ENCODE data around the gene FOXRED2. TPM values are rescaled to one million over a fixed set of nuclear protein-coding genes. Genes with fewer than 3 reads are reported as not detected.

Gene FOXRED2
- total and polyA plus RNA-seq, 2 of the 4 experiments (the other 2 are of a cell fraction) = 1.6 to 4.0 TPM

DNA sequence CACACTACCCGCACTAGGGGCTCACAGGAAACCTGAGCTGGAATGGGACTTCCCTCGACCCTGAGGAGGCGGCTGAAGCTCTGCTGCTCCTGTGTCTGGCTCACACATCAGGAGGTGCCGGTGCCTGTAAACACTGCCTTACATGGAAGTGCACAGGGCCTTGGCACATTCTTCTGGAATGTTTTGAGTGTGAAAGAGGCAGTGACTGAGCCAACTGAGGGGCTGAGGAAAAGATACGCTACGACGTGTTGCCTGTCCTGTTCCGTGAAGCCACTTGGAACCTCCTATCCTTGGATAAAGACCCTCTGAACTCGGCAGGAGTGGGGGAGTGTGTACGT lies 35.9 kb downstream of the FOXRED2 start:
- in situ Hi-C loops (cut with MboI; ENCODE audit: low sequenced_read_pairs) = no loop called here
- POLR2A ChIA-PET (ENCODE audit: unreplicated experiment) = interaction anchor here (0.6 to 4.9 kb wide), 5 partner anchors 52 to 139 kb away, joined by 3 to 30 read pairs (median 8); partner anchors contain the start of gene MYH9
- Histone ChIP-seq H3K9me3 (ENCODE audit: control insufficient read depth, insufficient read depth, low read length) (no peaks in the 10 kb centered on the region), H2BK20ac (ENCODE audit: low read depth, low read length) (peak overlapping the region; percentile 95), H2BK5ac (ENCODE audit: low read depth, low read length, poor library complexity, severe bottlenecking) (peak overlapping the region; percentile 94), H3K4me3 (ENCODE audit: insufficient read depth, low read depth, low read length) (no peak overlapping the region), H3K14ac (replicated peaks; ENCODE audit: low read depth, low read length) (peak overlapping the region; percentile 100), H3K56ac (ENCODE audit: extremely low read depth, insufficient read depth, low read length) (peak overlapping the region; percentile 63; the same call in 1 of the 2 replicates), H2BK120ac (ENCODE audit: low read depth, low read length) (peak overlapping the region; percentile 100), H3K36me3 (ENCODE audit: control insufficient read depth, insufficient read depth, low read length) (peaks cover 25% of the 10 kb centered on the region), H3K4me1 (ENCODE audit: control insufficient read depth, insufficient read depth, low read length) (peaks cover 40% of the 10 kb centered on the region), H4K8ac (ENCODE audit: low read depth in 2 of 2, low read length in 2 of 2) (peak overlapping the region; percentile 52 to 87; a peak in 3 of 4 replicates), H2BK15ac (ENCODE audit: low read depth, low read length) (peak overlapping the region; percentile 90; the same call in 2 of the 3 replicates), H4K5ac (ENCODE audit: low read depth, low read length) (peak overlapping the region; percentile 47), H4K91ac (ENCODE audit: insufficient read depth, low read depth, low read length) (peak overlapping the region; percentile 94), H2AK5ac (ENCODE audit: low read depth, low read length) (peak overlapping the region; percentile 99), H3K27me3 (ENCODE audit: control insufficient read depth, insufficient read depth, low read length) (no peaks in the 10 kb centered on the region), H3K79me1 (ENCODE audit: low read depth in 1 of 2, low read length in 2 of 2) (peaks cover 30 to 75% of the 10 kb centered on the region in 2 experiments), H3K18ac (ENCODE audit: low read depth, low read length) (peak overlapping the region; percentile 71), H3K9me1 (ENCODE audit: insufficient read depth, low read length) (peaks cover 31% of the 10 kb centered on the region), H2AFZ (replicated peaks; ENCODE audit: low read length, poor library complexity) (no peak overlapping the region), H3K4ac (ENCODE audit: low read depth, low read length) (peak overlapping the region; percentile 100), H4K20me1 (ENCODE audit: insufficient read depth, low read length) (peaks cover 19% of the 10 kb centered on the region), H3K23ac (ENCODE audit: low read depth, low read length) (peak overlapping the region; percentile 97), H3K9ac (ENCODE audit: low read depth, low read length) (peak overlapping the region; percentile 43; the same call in 1 of the 2 replicates), H3K4me2 (ENCODE audit: low read depth, low read length) (peak overlapping the region; percentile 19; the same call in 1 of the 2 replicates), H3K27ac (ENCODE audit: insufficient read depth, low read length) (peak overlapping the region; percentile 59), H2AK9ac (replicated peaks; ENCODE audit: low read depth, low read length, poor library complexity) (peak overlapping the region; percentile 93)
- peak; percentile 73 for DNase-seq
- BruUV-seq (replicated peaks) = no TSS peak
- intact Hi-C loops (cut with micrococcal nuclease) = loop anchor here (1.0 to 2.0 kb wide), 3 partner anchors 83 to 170 kb away; no protein-coding TSS in a partner anchor
- CTCF ChIA-PET = interaction anchor here (0.6 to 3.8 kb wide), 11 partner anchors 17 to 174 kb away, joined by 3 to 17 read pairs (median 6); no protein-coding TSS in a partner anchor
- ATAC-seq (ENCODE audit: low read depth) = peak; percentile 3
- dilution Hi-C loops (cut with HindIII; ENCODE audit: low sequenced_read_pairs, unreplicated experiment) = no loop called here
- WGBS, 2 experiments (ENCODE audit: extremely low coverage in 2 of 2, insufficient read length in 1 of 2) = 49% methylated on average over 4 of the region's 10 CpGs; no CpG with 5 or more reads in 1 of the 2 experiments
- TF ChIP-seq MXI1 (IDR thresholded peaks at IDR 0.05; ENCODE audit: borderline replicate concordance, low read depth, low read length) = no peak
- no peak for TF ChIP-seq RAD21 (IDR thresholded peaks at IDR 0.05; ENCODE audit: low read length)
- no peak for TF ChIP-seq POLR2A (IDR thresholded peaks at IDR 0.05; ENCODE audit: low read depth, low read length)
- TF ChIP-seq, protein P1, sequence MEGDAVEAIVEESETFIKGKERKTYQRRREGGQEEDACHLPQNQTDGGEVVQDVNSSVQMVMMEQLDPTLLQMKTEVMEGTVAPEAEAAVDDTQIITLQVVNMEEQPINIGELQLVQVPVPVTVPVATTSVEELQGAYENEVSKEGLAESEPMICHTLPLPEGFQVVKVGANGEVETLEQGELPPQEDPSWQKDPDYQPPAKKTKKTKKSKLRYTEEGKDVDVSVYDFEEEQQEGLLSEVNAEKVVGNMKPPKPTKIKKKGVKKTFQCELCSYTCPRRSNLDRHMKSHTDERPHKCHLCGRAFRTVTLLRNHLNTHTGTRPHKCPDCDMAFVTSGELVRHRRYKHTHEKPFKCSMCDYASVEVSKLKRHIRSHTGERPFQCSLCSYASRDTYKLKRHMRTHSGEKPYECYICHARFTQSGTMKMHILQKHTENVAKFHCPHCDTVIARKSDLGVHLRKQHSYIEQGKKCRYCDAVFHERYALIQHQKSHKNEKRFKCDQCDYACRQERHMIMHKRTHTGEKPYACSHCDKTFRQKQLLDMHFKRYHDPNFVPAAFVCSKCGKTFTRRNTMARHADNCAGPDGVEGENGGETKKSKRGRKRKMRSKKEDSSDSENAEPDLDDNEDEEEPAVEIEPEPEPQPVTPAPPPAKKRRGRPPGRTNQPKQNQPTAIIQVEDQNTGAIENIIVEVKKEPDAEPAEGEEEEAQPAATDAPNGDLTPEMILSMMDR (conservative IDR thresholded peaks at IDR 0.05; ENCODE audit: low read depth, low read length) = no peak
- TF ChIP-seq BHLHE40 (IDR thresholded peaks at IDR 0.05; ENCODE audit: low read depth, low read length) = no peak
- no peak for TF ChIP-seq MAFK (IDR thresholded peaks at IDR 0.05; ENCODE audit: low read depth, low read length)
- TF ChIP-seq CEBPB (IDR thresholded peaks at IDR 0.05; ENCODE audit: low read depth, low read length) = no peak
- TF ChIP-seq RFX5 (IDR thresholded peaks at IDR 0.05; ENCODE audit: low read depth, low read length) = no peak
- no peak for TF ChIP-seq USF2 (IDR thresholded peaks at IDR 0.05; ENCODE audit: low read depth, low read length)
- TF ChIP-seq ELK1 (IDR thresholded peaks at IDR 0.05; ENCODE audit: borderline replicate concordance, low read depth, low read length) = no peak
